HG02588 (cell line): ENCODE measurements around the gene GPN2.
A peak's percentile ranks its signal among the peaks of the same experiment; 100 is the strongest.
"Not testable (repeated sequence)": the region's sequence is repeated elsewhere in the genome, so short reads cannot be mapped to it uniquely, and the experiment has no call there.

Experiments
- ATAC-seq: cut with Tn5 transposase; IDR thresholded peaks from one replicate; pipeline ENCODE4 v1.9.1; 2021; ENCODE audit warnings: mild to moderate bottlenecking, moderate library complexity; ENCODE audit not compliant: unreplicated experiment

Gene GPN2

DNA sequence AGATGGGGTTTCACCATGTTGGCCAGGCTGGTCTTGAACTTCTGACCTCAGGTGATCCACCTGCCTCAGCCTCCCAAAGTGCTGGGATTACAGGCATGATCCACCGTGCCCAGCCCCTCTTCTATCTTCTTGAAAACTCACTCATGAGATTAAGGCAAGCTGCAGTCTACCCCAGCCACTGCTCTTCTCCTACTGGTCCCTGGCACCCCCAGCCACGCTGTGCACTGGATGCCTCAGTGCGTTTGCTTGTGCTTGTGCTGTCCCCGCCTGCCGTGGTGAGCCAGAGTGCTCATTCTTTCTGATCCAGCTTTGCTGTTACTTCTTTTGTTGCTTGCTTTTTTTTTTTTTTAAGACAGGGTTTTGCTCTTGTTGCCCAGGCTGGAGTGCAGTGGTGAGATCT lies 52.4 kb downstream of the GPN2 start:
- not testable (repeated sequence) for ATAC-seq

- peak; percentile 87 for ATAC-seq
Observed at GRCh38 chr1:26833432-26834405, 56.4 kb downstream of the GPN2 start.

GRCh38 chr1:26832249-26832960 lies 57.7 kb downstream of the GPN2 start:
- no peak for ATAC-seq

- no peak for ATAC-seq
Observed at GRCh38 chr1:26831546-26832248, 58.4 kb downstream of the GPN2 start.

- no peak for ATAC-seq
Observed at GRCh38 chr1:26831059-26831458, 59.0 kb downstream of the GPN2 start.

GRCh38 chr1:26829184-26829911 lies 60.7 kb downstream of the GPN2 start:
- ATAC-seq, result no peak

GRCh38 chr1:26828411-26828991 lies 61.6 kb downstream of the GPN2 start:
- no peak for ATAC-seq

GRCh38 chr1:26827663-26828062 lies 62.4 kb downstream of the GPN2 start:
- ATAC-seq, result no peak

GRCh38 chr1:26827106-26827604 lies 62.9 kb downstream of the GPN2 start:
- ATAC-seq, result no peak

DNA sequence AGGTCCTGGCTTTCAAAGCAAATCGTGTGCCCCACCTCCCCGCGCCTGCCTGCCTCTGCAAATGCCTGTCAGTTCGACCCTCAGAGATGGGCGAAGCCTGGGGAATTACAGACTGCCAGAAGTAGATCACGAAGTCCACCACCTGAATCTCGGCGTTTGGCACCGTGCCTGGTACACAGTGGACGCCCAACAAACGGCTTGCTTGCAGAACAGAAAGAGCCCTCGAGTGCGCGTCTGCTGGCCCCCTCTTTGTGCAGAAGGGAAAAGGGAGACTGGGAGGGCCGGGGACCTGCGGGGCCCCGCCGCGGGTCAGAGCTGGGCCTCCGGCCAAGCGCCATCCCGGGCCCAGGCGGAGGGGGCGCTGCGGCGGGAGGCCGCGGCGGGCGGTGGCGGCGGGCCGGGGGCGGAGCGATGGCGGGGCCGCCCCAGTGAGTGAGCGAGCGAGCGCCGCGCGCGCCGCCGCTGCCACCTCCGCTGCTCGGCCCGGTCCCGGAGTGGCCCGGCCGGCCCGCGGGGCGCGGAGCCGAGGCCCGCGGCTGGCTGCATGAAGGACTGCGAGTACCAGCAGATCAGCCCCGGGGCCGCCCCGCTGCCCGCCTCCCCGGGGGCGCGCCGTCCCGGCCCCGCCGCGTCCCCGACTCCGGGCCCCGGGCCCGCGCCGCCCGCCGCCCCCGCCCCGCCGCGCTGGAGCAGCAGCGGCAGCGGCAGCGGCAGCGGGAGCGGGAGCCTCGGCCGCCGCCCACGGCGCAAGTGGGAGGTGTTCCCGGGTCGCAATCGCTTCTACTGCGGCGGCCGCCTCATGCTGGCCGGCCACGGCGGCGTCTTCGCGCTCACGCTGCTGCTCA lies 63.6 kb downstream of the GPN2 start, which contains the start of gene ZDHHC18:
TSS of gene ZDHHC18 (plus strand) at position 428 of the 845 bp plus-strand sequence. CDS start at position 545, 117 bp downstream.
- ATAC-seq, result peak; percentile 80
